ENCODE data around the gene PGPEP1. TPM values are rescaled to one million over a fixed set of nuclear protein-coding genes. Genes with fewer than 3 reads are reported as not detected.
A peak's percentile ranks its signal among the peaks of the same experiment; 100 is the strongest.
"Not testable (repeated sequence)": the region's sequence is repeated elsewhere in the genome, so short reads cannot be mapped to it uniquely, and the experiment has no call there.

The PGPEP1 gene
- polyA plus RNA-seq, 1 donor from 2014 or later: 8.4 TPM

- Mint-ChIP-seq H3K27ac (peak overlapping the region in 1 of 3 donors; percentile 75), H3K9me3 (no peaks in the 10 kb centered on the region), H3K4me3 (peak overlapping the region in 3 of 4 donors; percentile 21 to 65 (median 65)), H3K4me1 (peaks cover 21 to 24% (median 23%) of the 10 kb centered on the region in 3 donors), H3K27me3 (peaks cover 13% of the 10 kb centered on the region), H3K36me3 (no peaks in the 10 kb centered on the region)
Observed at GRCh38 chr19:18392417-18392816, 52.0 kb downstream of the PGPEP1 start.

- peak overlapping the region in 1 of 4 donors; percentile 41 for H3K4me3 Mint-ChIP-seq
- peaks cover 16% of the 10 kb centered on the region for H3K27me3 Mint-ChIP-seq
- H3K27ac Mint-ChIP-seq: peak overlapping the region in 1 of 3 donors; percentile 75
- H3K9me3 Mint-ChIP-seq: no peaks in the 10 kb centered on the region
- peaks cover 23 to 29% (median 26%) of the 10 kb centered on the region in 3 donors for H3K4me1 Mint-ChIP-seq
- no peaks in the 10 kb centered on the region for H3K36me3 Mint-ChIP-seq
Observed at GRCh38 chr19:18392926-18393325, 52.5 kb downstream of the PGPEP1 start.

DNA sequence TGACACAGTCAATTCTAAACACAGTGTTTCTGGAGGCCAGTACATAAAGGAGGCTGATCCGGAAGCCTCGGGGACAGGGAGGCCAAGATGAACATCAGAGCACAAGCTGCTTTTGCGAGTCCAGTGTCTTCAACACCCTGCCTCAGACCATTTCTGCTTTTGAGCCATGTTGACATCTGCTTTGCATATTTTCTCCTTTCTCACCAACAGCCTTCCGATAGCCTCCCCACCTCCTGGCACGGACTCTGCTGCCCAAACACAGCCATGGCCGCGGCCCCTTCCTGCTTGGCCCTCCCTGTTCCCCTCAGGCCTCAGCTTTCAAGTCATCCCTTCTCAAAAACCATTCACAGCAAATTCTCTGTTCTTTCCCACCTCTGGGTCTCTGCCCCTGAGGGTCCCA, 53.4 kb downstream of the PGPEP1 start:
- Mint-ChIP-seq H3K4me3 (peak overlapping the region; percentile 41 to 92 (median 76)), H3K27ac (peak overlapping the region in 2 of 3 donors; percentile 16 to 80), H3K27me3 (peaks cover 20% of the 10 kb centered on the region), H3K36me3 (no peaks in the 10 kb centered on the region), H3K4me1 (peaks cover 21 to 26% (median 22%) of the 10 kb centered on the region in 3 donors), H3K9me3 (no peaks in the 10 kb centered on the region)

GRCh38 chr19:18396471-18397241, 56.3 kb downstream of the PGPEP1 start:
- peaks cover 26 to 28% (median 26%) of the 10 kb centered on the region in 3 donors for H3K4me1 Mint-ChIP-seq
- peak overlapping the region in 2 of 3 donors; percentile 73 to 89 for H3K27ac Mint-ChIP-seq
- peaks cover 20% of the 10 kb centered on the region for H3K27me3 Mint-ChIP-seq
- H3K4me3 Mint-ChIP-seq: peak overlapping the region; percentile 77 to 89 (median 86)
- no peaks in the 10 kb centered on the region for H3K9me3 Mint-ChIP-seq
- H3K36me3 Mint-ChIP-seq: peaks cover under 1% of the 10 kb centered on the region

DNA sequence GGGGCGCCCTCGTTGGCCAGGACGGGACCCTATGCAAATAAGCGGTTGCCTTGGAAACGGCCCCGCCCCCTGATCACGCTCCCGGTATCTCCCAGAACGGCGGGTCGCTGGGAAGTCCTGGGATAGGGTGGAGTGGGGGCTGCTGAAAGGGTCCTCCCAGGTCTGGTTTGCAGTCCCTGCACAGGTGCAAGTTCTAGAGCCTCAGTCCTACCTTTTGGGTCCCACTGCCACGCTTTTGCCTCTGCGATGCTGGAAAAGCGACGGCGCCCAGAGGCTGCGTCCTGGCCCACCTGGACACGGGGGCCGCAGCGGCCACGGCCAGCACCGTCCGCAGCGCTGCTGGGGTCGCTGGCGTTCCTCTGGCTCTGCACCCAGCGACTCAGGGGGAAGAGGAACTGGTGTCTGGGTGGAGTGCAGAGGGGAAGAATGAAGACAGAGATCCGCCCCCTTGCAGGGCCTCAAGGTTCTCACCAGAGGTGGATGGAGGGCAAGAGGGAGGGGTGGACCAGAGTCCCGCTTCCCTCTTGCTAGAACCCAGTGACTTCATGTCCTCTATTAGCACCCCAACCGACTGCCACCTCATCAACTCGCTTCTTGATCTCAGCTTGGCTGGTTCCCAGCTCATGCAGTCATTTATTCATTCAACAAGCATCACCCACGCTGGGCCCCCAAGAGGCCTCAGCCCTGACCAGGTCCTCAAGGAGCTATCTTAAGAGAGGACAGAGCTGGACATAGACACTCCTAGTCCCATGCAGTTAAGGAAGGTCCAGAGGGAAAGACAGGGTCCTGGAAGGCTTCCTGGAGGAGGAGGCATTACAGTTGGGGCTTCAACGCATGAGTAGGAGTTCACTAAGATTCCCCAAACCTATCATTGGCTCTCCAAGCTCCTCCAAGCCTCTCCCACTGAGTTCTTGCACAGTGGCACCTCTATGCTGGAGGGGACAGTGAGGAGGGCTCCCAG, 57.1 kb downstream of the PGPEP1 start, which contains the start of gene LRRC25:
TSS of gene LRRC25 (minus strand) at position 381 of the 961 bp plus-strand sequence. CDS start 659 bp downstream, outside the sequence.
- peaks cover 17% of the 10 kb centered on the region for H3K27me3 Mint-ChIP-seq
- peaks cover 2% of the 10 kb centered on the region for H3K36me3 Mint-ChIP-seq
- peak within 1 kb of the TSS in 2 of 3 donors; percentile 86 to 89 for H3K27ac Mint-ChIP-seq
- no peaks in the 10 kb centered on the region for H3K9me3 Mint-ChIP-seq
- peaks cover 28 to 29% (median 28%) of the 10 kb centered on the region in 3 donors for H3K4me1 Mint-ChIP-seq
- H3K4me3 Mint-ChIP-seq: peak within 1 kb of the TSS; percentile 77 to 89 (median 86)

- Mint-ChIP-seq H3K9me3 (no peaks in the 10 kb centered on the region), H3K4me1 (peaks cover 25 to 26% (median 26%) of the 10 kb centered on the region in 3 donors), H3K36me3 (peaks cover 2% of the 10 kb centered on the region), H3K4me3 (peak overlapping the region in 2 of 4 donors; percentile 14 to 52), H3K27me3 (peaks cover 12% of the 10 kb centered on the region), H3K27ac (no peak overlapping the region)
Observed at GRCh38 chr19:18399008-18399407, 58.6 kb downstream of the PGPEP1 start.

DNA sequence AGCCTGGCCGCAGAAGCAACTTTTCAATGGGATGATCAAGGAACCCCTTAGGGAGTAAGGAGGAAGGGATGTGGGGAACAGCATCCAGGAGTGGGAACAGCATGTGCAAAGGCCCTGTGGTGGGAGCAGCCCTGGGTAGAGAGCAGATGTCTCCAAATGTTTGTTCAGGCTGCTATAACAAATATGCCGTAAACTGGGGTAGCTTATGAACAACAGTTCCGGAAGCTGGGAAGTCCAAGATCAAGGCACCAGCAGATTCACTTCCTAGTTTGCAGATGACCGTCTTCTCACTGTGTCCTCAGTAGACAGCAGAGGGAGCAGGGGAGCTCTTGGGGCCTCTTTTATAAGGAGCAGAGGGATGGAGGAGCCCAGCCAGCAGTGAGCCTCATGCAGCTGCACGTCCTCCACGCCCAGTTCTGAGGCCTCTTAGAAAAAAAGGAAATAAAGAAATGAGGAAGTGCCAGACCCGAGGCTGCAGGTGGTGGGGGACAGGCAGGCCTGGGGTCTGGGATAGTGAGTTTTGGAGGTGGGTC, 61.2 kb downstream of the PGPEP1 start:
- H3K27ac Mint-ChIP-seq: peak overlapping the region; percentile 59 to 81 (median 74)
- H3K4me1 Mint-ChIP-seq: peaks cover 25% of the 10 kb centered on the region in 3 donors
- H3K36me3 Mint-ChIP-seq: peaks cover 2% of the 10 kb centered on the region
- H3K9me3 Mint-ChIP-seq: no peaks in the 10 kb centered on the region
- peak overlapping the region in 3 of 4 donors; percentile 16 to 87 (median 53) for H3K4me3 Mint-ChIP-seq
- peaks cover 10% of the 10 kb centered on the region for H3K27me3 Mint-ChIP-seq

DNA sequence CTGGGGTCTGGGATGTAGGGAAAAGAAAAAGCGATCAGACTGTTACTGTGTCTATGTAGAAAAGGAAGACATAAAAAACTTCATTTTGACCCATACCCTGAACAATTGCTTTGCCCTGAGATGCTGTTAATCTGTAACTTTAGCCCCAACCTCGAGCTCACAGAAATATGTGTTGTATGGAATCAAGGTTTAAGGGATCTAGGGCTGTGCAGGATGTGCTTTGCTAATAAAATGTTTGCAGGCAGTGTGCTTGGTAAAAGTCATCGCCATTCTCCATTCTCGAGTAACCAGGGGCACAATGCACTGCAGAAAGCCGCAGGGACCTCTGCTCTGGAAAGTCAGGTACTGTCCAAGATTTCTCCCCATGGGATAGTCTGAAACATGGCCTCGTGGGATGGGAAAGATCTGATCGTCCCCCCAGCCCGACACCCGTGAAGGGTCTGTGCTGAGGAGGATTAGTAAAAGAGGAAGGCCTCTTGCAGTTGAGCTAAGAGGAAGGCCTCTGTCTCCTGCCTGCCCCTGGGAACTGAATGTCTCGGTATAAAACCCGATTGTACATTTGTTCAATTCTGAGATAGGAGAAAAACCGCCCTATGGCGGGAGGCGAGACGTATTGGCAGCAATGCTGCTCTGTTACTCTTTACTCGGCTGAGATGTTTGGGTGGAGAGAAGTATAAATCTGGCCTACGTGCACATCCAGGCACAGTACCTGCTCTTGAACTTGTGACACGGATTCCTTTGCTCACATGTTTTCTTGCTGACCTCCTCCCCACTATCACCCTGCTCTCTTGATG, 62.3 kb downstream of the PGPEP1 start:
- H3K27ac Mint-ChIP-seq: peak overlapping the region in 2 of 3 donors; percentile 76 to 81
- peaks cover 22 to 24% (median 24%) of the 10 kb centered on the region in 3 donors for H3K4me1 Mint-ChIP-seq

DNA sequence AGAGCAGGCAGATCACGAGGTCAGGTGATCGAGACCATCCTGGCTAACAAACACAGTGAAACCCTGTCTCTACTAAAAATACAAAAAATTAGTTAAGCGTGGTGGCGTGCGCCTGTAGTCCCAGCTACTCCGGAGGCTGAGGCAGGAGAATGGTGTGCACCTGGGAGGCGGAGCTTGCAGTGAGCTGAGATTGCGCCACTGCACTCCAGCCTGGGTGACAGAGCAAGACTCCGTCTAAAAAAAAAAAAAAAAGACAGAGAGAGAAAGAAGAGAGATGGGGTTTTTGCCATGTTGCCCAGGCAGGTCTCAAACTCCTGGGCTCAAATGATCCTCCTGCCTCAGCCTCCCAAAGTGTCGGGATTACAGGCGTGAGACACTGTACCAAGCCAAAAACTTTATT, 65.4 kb downstream of the PGPEP1 start:
- not testable (repeated sequence) for H3K36me3 Mint-ChIP-seq, H3K27ac Mint-ChIP-seq, H3K9me3 Mint-ChIP-seq, H3K4me3 Mint-ChIP-seq, H3K27me3 Mint-ChIP-seq
- H3K4me1 Mint-ChIP-seq: peaks cover 23 to 31% (median 31%) of the 10 kb centered on the region in 3 donors

More for the DNA sequence above, 62.3 kb downstream of the PGPEP1 start:
- H3K36me3 Mint-ChIP-seq, H3K27me3 Mint-ChIP-seq, H3K9me3 Mint-ChIP-seq: not testable (repeated sequence)
- H3K4me3 Mint-ChIP-seq: peak overlapping the region in 2 of 4 donors; percentile 58 to 61

DNA sequence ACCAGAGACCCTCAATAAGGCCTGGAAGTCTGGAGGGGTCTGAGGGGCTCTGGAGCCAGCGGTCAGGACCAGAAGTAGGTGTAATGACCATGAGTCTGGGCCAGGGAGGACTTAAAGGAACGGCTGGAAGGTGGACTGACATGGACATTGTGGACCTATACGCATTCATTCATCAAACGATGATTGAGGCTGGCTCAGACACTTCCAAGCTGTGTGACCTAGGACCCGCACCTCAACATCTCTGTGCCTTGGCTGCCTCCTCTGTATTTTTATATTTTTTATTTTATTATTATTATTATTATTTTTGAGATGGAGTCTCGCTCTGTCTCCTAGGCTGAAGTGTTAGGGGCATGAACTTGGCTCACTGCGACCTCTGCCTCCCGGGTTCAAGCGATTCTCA, 66.4 kb downstream of the PGPEP1 start:
- H3K4me1 Mint-ChIP-seq: peaks cover 18 to 26% (median 23%) of the 10 kb centered on the region in 3 donors
- H3K4me3 Mint-ChIP-seq: no peak overlapping the region
- H3K36me3 Mint-ChIP-seq: peaks cover under 1% of the 10 kb centered on the region
- H3K9me3 Mint-ChIP-seq: no peaks in the 10 kb centered on the region
- peaks cover 15% of the 10 kb centered on the region for H3K27me3 Mint-ChIP-seq
- H3K27ac Mint-ChIP-seq: peak overlapping the region in 1 of 3 donors; percentile 55

DNA sequence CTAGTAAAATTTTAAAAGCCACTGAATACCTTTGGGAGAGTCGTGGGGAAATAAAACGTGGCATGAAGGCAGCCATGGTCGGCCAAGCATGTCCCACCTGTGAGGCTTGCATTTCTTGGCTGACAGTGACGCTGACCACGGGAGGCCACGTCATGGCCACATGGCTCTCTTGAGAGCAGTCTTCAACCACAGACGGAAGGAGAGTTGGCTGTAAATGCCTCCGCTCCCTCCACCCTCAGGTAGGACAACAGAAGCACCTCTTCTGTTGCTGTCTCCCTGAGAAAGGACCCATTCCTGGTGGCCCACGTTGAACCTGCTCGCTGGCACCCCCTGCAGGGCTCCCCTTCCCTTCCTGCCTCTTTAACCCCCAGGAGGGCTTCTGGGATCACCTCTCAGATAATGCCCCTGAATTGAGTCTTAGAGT, 67.7 kb downstream of the PGPEP1 start:
- Mint-ChIP-seq H3K27me3 (peaks cover 20% of the 10 kb centered on the region), H3K4me3 (peak overlapping the region in 3 of 4 donors; percentile 2 to 73 (median 43)), H3K27ac (peak overlapping the region; percentile 55 to 84 (median 80))

GRCh38 chr19:18412610-18413239, 72.3 kb downstream of the PGPEP1 start:
- Mint-ChIP-seq H3K27ac (no peak overlapping the region), H3K4me1 (peaks cover 13 to 21% (median 20%) of the 10 kb centered on the region in 3 donors), H3K27me3 (peaks cover 40% of the 10 kb centered on the region), H3K4me3 (peak overlapping the region in 2 of 4 donors; percentile 22 to 57), H3K9me3 (no peaks in the 10 kb centered on the region), H3K36me3 (peaks cover 1% of the 10 kb centered on the region)

More for the DNA sequence above, 67.7 kb downstream of the PGPEP1 start:
- Mint-ChIP-seq H3K9me3 (no peaks in the 10 kb centered on the region), H3K4me1 (peaks cover 9 to 15% (median 12%) of the 10 kb centered on the region in 3 donors), H3K36me3 (no peaks in the 10 kb centered on the region)

DNA sequence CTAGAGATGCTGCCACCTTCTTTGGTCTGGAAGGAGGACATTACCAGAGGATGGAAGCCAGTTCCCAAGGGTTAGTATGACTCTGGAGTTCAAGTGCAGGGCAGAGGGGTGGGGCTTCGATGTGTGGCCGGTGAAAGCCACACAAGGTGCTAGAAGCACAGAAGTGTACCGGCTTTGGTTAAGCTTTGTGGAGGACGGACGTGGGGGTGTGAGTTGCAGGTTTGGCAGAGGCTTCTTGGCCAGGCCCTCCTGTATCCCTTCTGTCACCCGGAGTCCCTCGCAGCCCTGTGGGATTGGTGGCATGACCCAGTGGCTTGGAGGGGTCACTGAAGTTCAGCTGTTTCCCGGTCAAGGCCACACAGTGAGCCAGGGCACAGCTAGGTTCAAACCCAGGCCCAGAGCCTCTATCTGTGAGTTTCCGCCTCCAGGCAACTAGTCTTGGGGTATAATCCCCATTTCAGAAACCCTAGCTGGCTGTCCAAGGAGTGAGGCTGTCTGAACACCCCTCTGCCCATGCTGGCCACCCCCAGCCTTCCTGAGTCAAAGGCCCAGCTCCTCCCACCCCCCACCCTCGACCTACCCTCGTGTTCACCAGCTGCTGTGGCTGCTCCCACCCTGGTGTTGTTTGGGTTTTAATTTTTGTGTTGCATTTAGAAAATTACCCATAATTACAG, 74.2 kb downstream of the PGPEP1 start:
- Mint-ChIP-seq H3K36me3 (peaks cover 1% of the 10 kb centered on the region), H3K4me3 (peak overlapping the region in 2 of 4 donors; percentile 43 to 79), H3K4me1 (peaks cover 13 to 28% (median 20%) of the 10 kb centered on the region in 3 donors), H3K9me3 (no peaks in the 10 kb centered on the region), H3K27ac (peak overlapping the region in 1 of 3 donors; percentile 88), H3K27me3 (peaks cover 53% of the 10 kb centered on the region)
